ENCODE results near the gene CACTIN. TPM values are rescaled to one million over a fixed set of nuclear protein-coding genes. Genes with fewer than 3 reads are reported as not detected.

The CACTIN gene
- total and polyA plus RNA-seq, 2 of the 4 experiments (the other 2 are of a cell fraction), result 10.8 to 19.5 TPM

GRCh38 chr19:3637621-3638020 is 11.0 kb upstream of the CACTIN start (continued):
- TF ChIP-seq RCOR1 (IDR thresholded peaks at IDR 0.05; ENCODE audit: insufficient replicate concordance, low read length) (no peak), MAFK (IDR thresholded peaks at IDR 0.05; ENCODE audit: low read depth, low read length) (no peak), POLR2A (IDR thresholded peaks at IDR 0.05; ENCODE audit: low read depth, low read length) (no peak), MAZ (IDR thresholded peaks at IDR 0.05; ENCODE audit: borderline replicate concordance, low read depth, low read length) (no peak), SMC3 (IDR thresholded peaks at IDR 0.05; ENCODE audit: low read depth, low read length) (no peak), NFE2L2 (IDR thresholded peaks at IDR 0.05; ENCODE audit: low read depth, low read length) (no peak), RFX5 (IDR thresholded peaks at IDR 0.05; ENCODE audit: low read depth, low read length) (no peak)

- H4K8ac ChIP-seq (ENCODE audit: low read depth in 2 of 2, low read length in 2 of 2), result no peak overlapping the region
Observed at GRCh38 chr19:3636962-3637361, 10.4 kb upstream of the CACTIN start.

More at GRCh38 chr19:3636962-3637361, 10.4 kb upstream of the CACTIN start:
- Histone ChIP-seq H3K4me2 (ENCODE audit: low read depth, low read length) (no peak overlapping the region), H3K79me1 (ENCODE audit: low read depth in 1 of 2, low read length in 2 of 2) (no peaks in the 10 kb centered on the region; a peak in 1 of 4 replicates), H3K4ac (ENCODE audit: low read depth, low read length) (no peak overlapping the region), H3K56ac (ENCODE audit: extremely low read depth, insufficient read depth, low read length) (no peak overlapping the region), H3K27ac (ENCODE audit: insufficient read depth, low read length) (no peak overlapping the region), H2BK5ac (ENCODE audit: low read depth, low read length, poor library complexity, severe bottlenecking) (no peak overlapping the region), H3K4me3 (ENCODE audit: insufficient read depth, low read depth, low read length) (no peak overlapping the region), H3K9me1 (ENCODE audit: insufficient read depth, low read length) (no peaks in the 10 kb centered on the region), H4K5ac (ENCODE audit: low read depth, low read length) (no peak overlapping the region), H3K14ac (replicated peaks; ENCODE audit: low read depth, low read length) (no peak overlapping the region), H2BK20ac (ENCODE audit: low read depth, low read length) (no peak overlapping the region), H3K9me3 (ENCODE audit: control insufficient read depth, insufficient read depth, low read length) (no peaks in the 10 kb centered on the region), H3K23ac (ENCODE audit: low read depth, low read length) (no peak overlapping the region), H2AFZ (replicated peaks; ENCODE audit: low read length, poor library complexity) (no peak overlapping the region), H3K36me3 (ENCODE audit: control insufficient read depth, insufficient read depth, low read length) (peaks cover 36% of the 10 kb centered on the region), H2AK5ac (ENCODE audit: low read depth, low read length) (no peak overlapping the region), H2BK120ac (ENCODE audit: low read depth, low read length) (no peak overlapping the region), H2BK15ac (ENCODE audit: low read depth, low read length) (no peak overlapping the region), H2AK9ac (replicated peaks; ENCODE audit: low read depth, low read length, poor library complexity) (no peak overlapping the region), H3K9ac (ENCODE audit: low read depth, low read length) (no peak overlapping the region), H3K4me1 (ENCODE audit: control insufficient read depth, insufficient read depth, low read length) (no peaks in the 10 kb centered on the region), H3K27me3 (ENCODE audit: control insufficient read depth, insufficient read depth, low read length) (no peaks in the 10 kb centered on the region), H4K91ac (ENCODE audit: insufficient read depth, low read depth, low read length) (no peak overlapping the region), H3K18ac (ENCODE audit: low read depth, low read length) (no peak overlapping the region), H4K20me1 (ENCODE audit: insufficient read depth, low read length) (no peaks in the 10 kb centered on the region; the same call in 1 of the 2 replicates)
- TF ChIP-seq FOS (IDR thresholded peaks at IDR 0.05; ENCODE audit: low read depth, low read length) (no peak), ELK1 (IDR thresholded peaks at IDR 0.05; ENCODE audit: borderline replicate concordance, low read depth, low read length) (no peak), CTCF (conservative IDR thresholded peaks at IDR 0.05; ENCODE audit: low read depth, low read length) (no peak), MXI1 (IDR thresholded peaks at IDR 0.05; ENCODE audit: borderline replicate concordance, low read depth, low read length) (no peak), MAZ (IDR thresholded peaks at IDR 0.05; ENCODE audit: borderline replicate concordance, low read depth, low read length) (no peak), POLR2A (IDR thresholded peaks at IDR 0.05; ENCODE audit: low read depth, low read length) (no peak), BHLHE40 (IDR thresholded peaks at IDR 0.05; ENCODE audit: low read depth, low read length) (no peak), SMC3 (IDR thresholded peaks at IDR 0.05; ENCODE audit: low read depth, low read length) (no peak), MAFK (IDR thresholded peaks at IDR 0.05; ENCODE audit: low read depth, low read length) (no peak), USF2 (IDR thresholded peaks at IDR 0.05; ENCODE audit: low read depth, low read length) (no peak), RCOR1 (IDR thresholded peaks at IDR 0.05; ENCODE audit: insufficient replicate concordance, low read length) (no peak), RAD21 (IDR thresholded peaks at IDR 0.05; ENCODE audit: low read length) (no peak)
- ATAC-seq (ENCODE audit: low read depth) (no peak), DNase-seq (no peak)
- intact Hi-C loops (cut with micrococcal nuclease) (no loop called here), in situ Hi-C loops (cut with MboI; ENCODE audit: low sequenced_read_pairs) (no loop called here), dilution Hi-C loops (cut with HindIII; ENCODE audit: low sequenced_read_pairs, unreplicated experiment) (no loop called here)
- no TSS peak for BruUV-seq (replicated peaks)
- POLR2A ChIA-PET (ENCODE audit: unreplicated experiment), result no interaction called here
- CTCF ChIA-PET, result no interaction called here
- WGBS, 2 experiments (ENCODE audit: extremely low coverage in 2 of 2, insufficient read length in 1 of 2), result 94% methylated on average over 12 of the region's 20 CpGs; no CpG with 5 or more reads in 1 of the 2 experiments

Measured in IMR-90 (cell line).